Pancreas (tissue), 10 donors: ENCODE data around the gene CRIP1. TPM values are rescaled to one million over a fixed set of nuclear protein-coding genes. Genes with fewer than 3 reads are reported as not detected.

Experiments used
- ATAC-seq, 4 donors: fragments of 200-7000 bp; cut with Tn5 transposase; one replicate each; pipeline versions ENCODE4 v1.8.0 to v1.9.1; 2020; ENCODE audit warnings: mild to moderate bottlenecking in 4 of 4, moderate library complexity in 4 of 4
- DNase-seq, 6 donors: peaks; one replicate each; pipeline ENCODE4 v3.0.0-alpha.2; 2020
- FAIRE-seq: peaks from 2 replicates; lab custom pipeline; 2012; peaks lifted over from hg19 to GRCh38; lab: Jason Lieb, UNC
- H3K27ac ChIP-seq, 4 donors: fragments of 200-600 bp; sonication (generic); 1 replicate in 3 of 4; 2 replicates in 1 of 4; pipeline versions ENCODE4 v1.5.0 to v1.8.0; 2020
- H3K27me3 ChIP-seq, 4 donors: fragments of 200-600 bp; one replicate each; pipeline ENCODE4 v1.8.0; 2021
- H3K36me3 ChIP-seq, 3 donors: fragments of 200-600 bp; sonication (generic) in 1 of 3; one replicate each; pipeline versions ENCODE4 v1.5.0 to v1.8.0; 2020 to 2021
- H3K4me1 ChIP-seq, 3 donors: fragments of 200-600 bp; one replicate each; pipeline ENCODE4 v1.8.0; 2021
- H3K4me3 ChIP-seq, 4 donors: fragments of 200-600 bp; sonication (generic) in 2 of 4; one replicate each; pipeline versions ENCODE4 v1.5.0 to v1.8.0; 2020 to 2021
- H3K9me3 ChIP-seq, 4 donors: fragments of 200-600 bp; one replicate each; pipeline ENCODE4 v1.8.0; 2021
- WGBS, 2 donors: extraction: QIAGEN DNeasy Blood & Tissue Kit; methylation state at CpG; one replicate each; pipeline ENCODE4 v1.1.7; 2013; 5-methylcytosine and 5-hydroxymethylcytosine counted together
- intact Hi-C, 3 donors: fragments of 100-400 bp; cut with DNase I; formaldehyde crosslinking; loops; one replicate each; pipeline versions ENCODE4 v1.11.1 to v1.14.2; 2022
- polyA plus RNA-seq, 2 donors: library from polyadenylated mRNA; stranded (reverse); fragments of 200-250 nt; gene quantifications; one replicate each; pipeline ENCODE4 v1.2.3, GENCODE V29; 2013
- total RNA-seq, 6 donors: library from RNA; stranded (reverse); fragmentation: NEBNext Ultra II Directional in 4 of 6; extraction: Animal tissue kit (Norgen Biotek cat#: 25700) in 4 of 6; gene quantifications; one replicate each; pipeline versions ENCODE4 v1.2.1 to v1.2.4, GENCODE V29; 2021 to 2023
- TF ChIP-seq, protein P1 (sequence below), 4 donors: fragments of 200-600 bp; sonication (generic) in 3 of 4; IDR thresholded peaks; one replicate each; pipeline versions ENCODE4 v1.5.0 to v1.8.0; 2021; ENCODE audit warnings: antibody characterized with exemption in 4 of 4
- donor health status: healthy with polysubstance abuse.
- donor health status: DM: no; HTN: no; CAD: no; lungs with moderate emphysema.
- donor health status: DM: no; HTN: no; CAD: no.
- donor health status: control.
- donor health status: control.
- donor health status: Bipolar disorder and iron deficiency.
- donor health status: DM: yes; HTN: yes; CAD: no.
- donor health status: DM: no; HTN: no; CAD: no.
- donor health status: DM: no; HTN: no; CAD: no.
- donor health status: DM: yes; HTN: yes; CAD: no.

CRIP1 gene
- total and polyA plus RNA-seq, 8 donors: 2.4 to 71.0 (median 9.3) TPM

DNA sequence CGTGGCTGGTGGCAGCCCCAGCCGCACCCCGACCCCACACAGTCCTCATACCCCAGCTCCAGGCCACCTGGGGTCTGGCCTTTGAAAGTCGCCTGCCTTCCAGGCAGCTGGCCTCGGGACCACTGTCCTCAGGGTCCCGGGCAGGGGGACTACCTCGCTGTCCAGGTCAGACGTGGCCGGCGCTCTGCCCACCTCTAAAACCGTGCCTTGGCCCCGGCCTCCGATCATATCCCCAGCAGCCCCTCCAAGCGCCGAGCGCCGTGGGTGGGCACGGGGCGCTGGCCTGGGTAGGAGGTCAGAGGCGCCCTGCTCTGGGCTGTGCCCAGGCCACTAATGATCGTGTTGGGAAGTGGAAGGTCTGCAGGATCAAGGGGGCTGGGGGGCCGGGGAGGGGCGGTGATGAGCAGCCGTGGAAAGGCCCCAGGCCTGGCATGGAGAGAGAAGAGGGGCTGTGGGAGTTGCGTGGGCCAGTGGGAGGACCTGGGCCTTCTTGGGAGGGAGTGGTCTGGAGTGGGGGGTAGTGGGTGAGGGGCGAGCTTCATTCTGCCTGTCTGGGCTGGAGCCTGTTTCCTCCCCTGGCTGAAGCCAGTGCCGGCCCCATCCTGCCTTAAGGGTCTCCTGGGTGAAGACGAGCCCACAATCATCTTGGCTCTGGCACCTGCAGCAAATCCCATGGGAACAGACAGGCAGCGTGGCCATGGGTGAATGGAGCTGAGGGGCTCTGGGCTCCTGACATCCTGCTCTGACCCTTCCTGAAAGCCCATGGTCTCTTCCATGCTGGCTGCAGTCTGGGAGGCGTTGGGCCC is 44.6 kb downstream of the CRIP1 start:
- H3K27ac ChIP-seq: no peak overlapping the region
- FAIRE-seq (no peak), ATAC-seq (no peak), DNase-seq (peak in 2 of 6 donors; percentile 56 to 67)
- H3K4me1 ChIP-seq: peaks cover 0 to 16% (median 0%) of the 10 kb centered on the region in 3 donors
- no peak overlapping the region for H3K4me3 ChIP-seq
- no peaks in the 10 kb centered on the region for H3K9me3 ChIP-seq
- H3K27me3 ChIP-seq: no peaks in the 10 kb centered on the region
- H3K36me3 ChIP-seq: no peaks in the 10 kb centered on the region
- WGBS, 2 donors: 87 to 96% methylated on average over 30 of the region's 30 CpGs
- intact Hi-C loops: no loop called here
- TF ChIP-seq, protein P1, sequence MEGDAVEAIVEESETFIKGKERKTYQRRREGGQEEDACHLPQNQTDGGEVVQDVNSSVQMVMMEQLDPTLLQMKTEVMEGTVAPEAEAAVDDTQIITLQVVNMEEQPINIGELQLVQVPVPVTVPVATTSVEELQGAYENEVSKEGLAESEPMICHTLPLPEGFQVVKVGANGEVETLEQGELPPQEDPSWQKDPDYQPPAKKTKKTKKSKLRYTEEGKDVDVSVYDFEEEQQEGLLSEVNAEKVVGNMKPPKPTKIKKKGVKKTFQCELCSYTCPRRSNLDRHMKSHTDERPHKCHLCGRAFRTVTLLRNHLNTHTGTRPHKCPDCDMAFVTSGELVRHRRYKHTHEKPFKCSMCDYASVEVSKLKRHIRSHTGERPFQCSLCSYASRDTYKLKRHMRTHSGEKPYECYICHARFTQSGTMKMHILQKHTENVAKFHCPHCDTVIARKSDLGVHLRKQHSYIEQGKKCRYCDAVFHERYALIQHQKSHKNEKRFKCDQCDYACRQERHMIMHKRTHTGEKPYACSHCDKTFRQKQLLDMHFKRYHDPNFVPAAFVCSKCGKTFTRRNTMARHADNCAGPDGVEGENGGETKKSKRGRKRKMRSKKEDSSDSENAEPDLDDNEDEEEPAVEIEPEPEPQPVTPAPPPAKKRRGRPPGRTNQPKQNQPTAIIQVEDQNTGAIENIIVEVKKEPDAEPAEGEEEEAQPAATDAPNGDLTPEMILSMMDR (IDR thresholded peaks at IDR 0.05): no peak

DNA sequence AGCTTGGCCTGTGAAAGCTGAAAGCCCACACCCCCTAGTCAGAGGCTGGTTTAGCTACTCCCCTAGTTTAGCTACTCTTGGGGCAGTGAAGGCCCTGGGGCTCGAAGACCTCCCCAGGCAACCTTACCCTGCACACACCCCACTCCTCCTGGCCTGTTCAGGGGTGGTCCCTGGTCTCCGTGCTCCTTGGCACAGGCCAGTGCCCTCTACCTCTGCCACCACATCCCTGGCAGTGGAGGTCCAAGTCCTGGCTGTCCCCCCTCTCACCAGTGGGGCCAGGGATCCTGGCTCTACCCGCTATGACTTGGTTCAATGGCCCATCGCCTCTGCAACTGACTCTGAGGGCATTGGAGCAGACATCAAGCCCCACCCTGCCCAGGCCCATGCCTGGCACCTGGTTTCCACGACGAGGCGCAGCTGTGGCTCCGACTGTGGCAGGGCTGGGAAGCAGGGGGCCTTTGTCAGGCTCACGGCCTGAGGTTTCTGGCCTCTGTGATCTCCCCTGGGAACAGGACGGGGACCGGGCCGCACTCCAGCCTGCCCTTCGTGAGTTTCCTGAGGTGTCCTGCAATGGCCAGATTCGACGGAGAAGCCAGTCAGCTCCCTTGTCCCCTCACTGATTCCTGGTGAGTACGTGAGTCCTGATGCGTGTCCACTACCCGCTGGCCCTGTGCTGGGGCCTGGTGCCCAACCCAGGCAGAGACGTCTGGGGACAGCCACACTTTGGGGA is 45.4 kb downstream of the CRIP1 start:
- DNase-seq (peak in 1 of 6 donors; percentile 70), FAIRE-seq (no peak), ATAC-seq (no peak)
- no peaks in the 10 kb centered on the region for H3K9me3 ChIP-seq
- H3K4me3 ChIP-seq: no peak overlapping the region
- TF ChIP-seq, protein P1 (IDR thresholded peaks at IDR 0.05): no peak
- 82 to 92% methylated on average over 19 of the region's 19 CpGs for WGBS, 2 donors
- no peak overlapping the region for H3K27ac ChIP-seq
- no peaks in the 10 kb centered on the region for H3K36me3 ChIP-seq
- peaks cover 0 to 13% (median 0%) of the 10 kb centered on the region in 3 donors for H3K4me1 ChIP-seq
- intact Hi-C loops: no loop called here
- H3K27me3 ChIP-seq: no peaks in the 10 kb centered on the region

DNA sequence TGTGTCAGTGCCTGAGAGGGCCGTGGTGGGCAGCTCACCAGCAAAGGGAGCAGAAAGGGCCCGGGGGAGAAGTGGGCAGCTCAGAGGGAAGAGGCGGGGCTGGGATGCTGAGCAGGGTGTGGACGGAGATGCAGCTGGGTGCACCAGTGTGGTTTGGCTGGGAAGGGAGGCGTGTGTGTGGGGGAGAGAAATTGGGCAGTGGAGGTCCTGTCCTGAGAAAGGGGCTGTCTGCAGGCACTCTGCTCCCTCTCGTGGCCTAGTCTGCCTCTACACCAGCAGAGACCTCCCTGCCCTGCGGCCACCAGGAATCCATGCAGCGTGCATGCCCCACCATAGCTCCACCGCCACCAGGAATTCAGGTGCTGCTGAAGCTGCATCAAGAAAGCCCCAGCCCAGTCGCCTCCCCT is 46.1 kb downstream of the CRIP1 start:
- 64% methylated on average over 10 of the region's 10 CpGs for WGBS, 2 donors
- Histone ChIP-seq H3K4me3 (no peak overlapping the region), H3K27ac (no peak overlapping the region), H3K4me1 (peaks cover 0 to 6% (median 0%) of the 10 kb centered on the region in 3 donors), H3K36me3 (no peaks in the 10 kb centered on the region), H3K27me3 (no peaks in the 10 kb centered on the region), H3K9me3 (no peaks in the 10 kb centered on the region)
- ATAC-seq: no peak
- no peak for FAIRE-seq
- TF ChIP-seq, protein P1 (IDR thresholded peaks at IDR 0.05): no peak
- intact Hi-C loops: no loop called here
- DNase-seq: peak in 1 of 6 donors; percentile 53

GRCh38 chr14:105533391-105533790 is 46.7 kb downstream of the CRIP1 start:
- Histone ChIP-seq H3K36me3 (no peaks in the 10 kb centered on the region), H3K27me3 (no peaks in the 10 kb centered on the region), H3K4me3 (no peak overlapping the region), H3K4me1 (peaks cover 0 to 3% (median 0%) of the 10 kb centered on the region in 3 donors), H3K27ac (no peak overlapping the region), H3K9me3 (no peaks in the 10 kb centered on the region)
- ATAC-seq (no peak), DNase-seq (peak in 1 of 6 donors; percentile 39), FAIRE-seq (no peak)
- intact Hi-C loops: no loop called here
- TF ChIP-seq, protein P1 (IDR thresholded peaks at IDR 0.05): no peak
- 59 to 65% methylated on average over 9 of the region's 9 CpGs for WGBS, 2 donors
